Central memory CD4-positive, alpha-beta T cell (primary cell): Measurements from ENCODE around the gene XK.
A peak's percentile ranks its signal among the peaks of the same experiment; 100 is the strongest.

Experiments
- DNase-seq: peaks from one replicate; pipeline ENCODE4 v3.0.0; 2022

The XK gene

DNA sequence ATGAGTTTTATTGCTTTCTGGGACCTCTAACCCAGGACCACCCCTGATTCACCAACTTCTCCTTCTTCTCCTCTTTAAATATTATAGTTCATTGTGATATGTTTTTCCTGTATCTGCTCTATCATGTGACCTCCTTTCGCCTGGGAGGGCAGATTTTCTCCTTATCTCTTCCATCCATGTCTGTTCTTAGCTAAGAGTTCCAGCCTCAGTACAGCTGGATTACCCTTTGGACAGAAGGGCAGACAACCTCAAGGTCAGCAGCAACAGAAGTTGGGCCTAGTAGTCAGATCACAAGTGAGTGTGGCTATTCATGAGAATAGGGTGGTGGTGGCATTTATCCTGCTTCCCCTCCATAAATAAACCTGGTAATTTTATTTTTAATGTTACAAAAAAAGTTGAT, 5.7 kb upstream of the XK start:
- DNase-seq: no peak

DNA sequence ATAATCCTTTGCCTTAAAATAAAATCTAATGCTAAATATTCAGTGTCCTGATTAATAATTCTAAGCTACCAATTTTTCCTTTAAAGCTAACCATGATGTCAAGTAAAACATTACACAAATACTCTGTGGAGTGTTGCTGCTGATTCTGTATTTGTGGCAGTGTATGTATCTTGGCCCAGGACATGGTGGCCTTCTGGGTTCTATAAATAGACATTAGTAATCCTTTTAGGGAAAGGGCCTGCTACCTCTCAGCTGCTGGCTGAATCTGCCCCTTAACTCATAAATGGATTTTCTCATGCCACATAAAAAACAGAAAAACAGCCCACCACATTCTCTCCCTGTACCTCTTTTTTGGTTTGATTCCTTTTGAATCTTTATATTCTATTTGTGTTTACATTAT, 1.2 kb upstream of the XK start:
- DNase-seq: no peak

DNA sequence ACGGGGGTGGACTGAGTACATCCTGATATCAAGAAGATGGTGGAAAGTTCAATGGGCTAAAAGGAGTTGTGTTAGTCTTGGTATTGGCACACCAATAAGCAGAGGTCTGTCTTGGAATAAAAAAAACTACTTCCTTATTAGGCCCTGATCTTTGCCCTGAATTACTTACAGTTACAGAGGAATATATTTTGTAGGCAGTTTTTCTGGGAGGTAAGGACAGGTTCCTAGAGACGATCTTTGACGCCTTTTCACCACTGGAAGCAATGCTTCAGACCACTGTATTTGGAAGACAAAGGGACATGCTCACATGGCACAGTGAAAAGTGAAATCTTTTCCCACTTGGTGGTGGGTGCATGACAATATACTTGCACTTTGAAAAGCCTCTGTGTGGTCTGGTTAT, 618 bp upstream of the XK start:
- no peak for DNase-seq

- no peak for DNase-seq
These were observed 891 bp downstream of the XK start for GRCh38 chrX:37686369-37686995.

DNA sequence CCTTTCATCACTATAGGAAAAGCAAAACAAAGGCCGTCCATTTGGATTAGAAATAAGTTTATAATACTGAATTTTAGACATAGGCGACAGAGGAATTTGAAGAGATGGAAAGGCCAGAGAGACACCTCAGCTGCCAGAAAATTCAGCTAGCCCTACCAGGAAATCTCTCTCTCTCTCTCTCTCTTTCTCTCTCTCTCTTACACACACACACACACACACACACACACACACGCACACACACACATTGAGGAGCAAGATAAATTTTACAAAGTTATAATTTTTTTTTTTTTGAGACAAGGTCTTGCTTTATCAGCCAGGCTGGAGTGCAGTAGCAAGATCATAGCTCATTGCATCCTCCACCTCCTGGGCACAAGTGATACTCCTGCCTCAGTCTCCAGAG, 1.4 kb downstream of the XK start:
- no peak for DNase-seq

GRCh38 chrX:37690119-37690518, 4.5 kb downstream of the XK start:
- DNase-seq: no peak

- DNase-seq: no peak
These were observed 7.3 kb downstream of the XK start for GRCh38 chrX:37692918-37693317.

DNA sequence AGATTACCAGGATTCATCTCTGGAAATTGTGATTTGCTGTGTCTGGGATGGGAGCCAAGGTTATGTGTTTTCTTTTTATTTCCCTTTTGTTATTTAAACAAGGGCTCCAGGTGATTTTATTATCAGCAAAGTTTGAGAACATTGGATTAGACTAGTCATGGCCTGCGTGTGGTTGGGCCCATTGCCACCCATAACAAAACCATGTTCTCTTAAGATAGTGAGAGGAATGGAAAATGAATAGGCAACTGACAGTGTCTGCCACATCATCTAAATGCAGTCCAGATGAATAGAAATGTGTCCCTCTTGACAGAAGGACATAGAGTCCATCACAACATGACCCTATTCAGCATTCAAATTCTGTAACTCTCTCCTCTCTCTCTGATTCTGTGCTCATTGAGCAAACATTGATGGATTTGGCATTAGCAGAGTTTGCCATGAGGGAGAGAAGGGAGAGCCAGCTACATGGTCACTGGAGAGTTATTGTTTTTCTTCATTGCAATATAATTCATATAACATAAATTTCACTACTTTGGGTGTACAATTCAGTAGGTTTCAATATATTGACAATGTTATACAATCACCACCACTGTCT, 11.7 kb downstream of the XK start:
- DNase-seq: no peak

GRCh38 chrX:37701588-37701987, 16.0 kb downstream of the XK start:
- no peak for DNase-seq

- no peak for DNase-seq
These were observed 26.4 kb downstream of the XK start for GRCh38 chrX:37711991-37712390.

DNA sequence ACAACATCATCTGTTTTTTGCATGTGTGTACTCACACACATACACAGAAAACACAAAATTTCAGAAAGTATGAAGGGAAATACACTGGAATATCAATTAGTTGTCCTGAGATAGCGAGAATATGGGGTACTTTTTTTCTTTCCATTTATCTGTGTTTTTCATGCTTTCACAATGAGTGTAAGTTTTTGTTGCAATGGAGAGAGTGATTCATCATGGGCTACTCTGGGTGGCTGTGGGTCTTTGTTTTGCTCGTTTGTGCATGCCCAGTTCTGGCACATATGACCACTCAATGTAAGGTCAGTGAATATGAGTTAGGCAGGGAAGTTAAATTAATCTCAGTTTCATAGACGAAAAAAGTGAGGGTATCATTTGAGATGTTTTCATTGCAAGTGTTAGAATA, 26.9 kb downstream of the XK start:
- DNase-seq: no peak

DNA sequence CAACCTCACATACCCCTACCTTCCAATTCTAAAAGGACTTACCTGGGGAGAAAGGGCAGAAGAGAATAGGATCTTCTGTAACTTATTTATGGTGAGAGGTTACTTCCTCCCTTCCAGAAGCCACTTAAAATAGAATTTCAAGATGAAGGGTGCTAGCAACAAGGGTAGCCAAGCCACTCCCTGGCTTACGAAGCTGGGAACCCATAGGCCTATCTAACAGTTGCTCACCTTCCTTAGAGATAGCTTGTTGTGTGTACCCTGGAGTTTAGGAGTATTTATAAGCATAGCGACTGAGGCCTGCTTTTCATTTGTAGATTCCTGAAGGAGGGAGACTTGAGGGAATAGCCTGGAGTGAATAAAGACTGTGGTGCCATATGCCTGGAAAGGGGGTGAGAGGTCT, 28.9 kb downstream of the XK start:
- DNase-seq: no peak

GRCh38 chrX:37716602-37717001, 31.0 kb downstream of the XK start:
- no peak for DNase-seq

DNA sequence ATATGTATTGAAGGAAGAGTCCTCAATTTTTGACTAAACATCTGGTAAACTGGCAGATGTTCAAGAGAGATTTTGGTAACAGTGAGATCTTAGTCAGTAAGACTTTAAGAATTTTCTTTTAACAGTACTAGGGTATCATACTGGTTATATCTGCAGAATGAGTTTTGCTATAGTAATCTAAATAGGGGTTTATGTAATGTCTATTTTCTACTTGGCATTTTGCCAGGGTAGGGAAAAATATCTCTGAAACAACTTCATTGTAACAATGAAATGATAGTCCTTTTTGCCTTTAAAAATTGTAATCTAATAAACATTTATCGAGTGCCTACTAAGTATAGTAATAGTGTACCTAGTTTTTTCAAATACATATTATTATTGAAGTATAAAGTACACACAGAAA, 32.1 kb downstream of the XK start:
- no peak for DNase-seq

DNA sequence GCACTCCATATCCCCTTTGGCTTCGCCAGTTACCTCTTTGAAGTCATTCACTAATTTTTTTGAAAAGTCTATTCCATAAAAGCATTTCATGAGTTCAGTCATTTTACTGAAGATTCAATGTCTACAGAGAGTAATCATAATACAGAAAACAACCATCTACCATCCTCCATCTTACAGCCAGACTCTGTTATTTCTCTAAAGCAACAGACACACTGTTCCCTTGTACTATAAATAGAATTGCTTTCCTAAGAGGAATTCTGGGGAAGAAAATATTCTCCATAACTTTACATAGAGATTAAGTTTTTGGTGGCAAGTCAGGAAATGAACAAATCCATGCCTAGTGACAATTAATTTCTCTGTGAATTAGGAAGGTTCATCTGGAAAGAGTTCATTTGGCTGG, 37.0 kb downstream of the XK start:
- no peak for DNase-seq

DNA sequence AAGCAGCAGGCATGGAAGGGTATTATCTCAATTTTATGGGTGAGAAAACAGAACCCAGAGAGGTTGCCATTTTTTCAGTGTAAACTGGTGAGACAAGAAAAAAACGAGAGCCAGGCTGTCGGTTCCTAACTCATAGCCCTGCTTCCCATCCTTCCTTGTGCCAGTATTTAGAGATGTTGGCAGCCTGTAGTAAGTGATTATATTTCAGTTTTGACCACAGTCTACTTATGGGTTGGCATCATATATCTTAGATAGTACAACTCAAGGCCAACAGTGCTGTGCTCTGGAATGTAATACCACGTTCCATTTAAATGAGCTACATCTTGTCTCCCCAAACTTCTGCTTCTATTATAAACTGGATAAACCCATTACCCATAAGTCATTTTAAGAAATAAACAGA, 40.8 kb downstream of the XK start:
- DNase-seq: no peak

GRCh38 chrX:37745354-37745753, 59.8 kb downstream of the XK start:
- peak; percentile 70 for DNase-seq

DNA sequence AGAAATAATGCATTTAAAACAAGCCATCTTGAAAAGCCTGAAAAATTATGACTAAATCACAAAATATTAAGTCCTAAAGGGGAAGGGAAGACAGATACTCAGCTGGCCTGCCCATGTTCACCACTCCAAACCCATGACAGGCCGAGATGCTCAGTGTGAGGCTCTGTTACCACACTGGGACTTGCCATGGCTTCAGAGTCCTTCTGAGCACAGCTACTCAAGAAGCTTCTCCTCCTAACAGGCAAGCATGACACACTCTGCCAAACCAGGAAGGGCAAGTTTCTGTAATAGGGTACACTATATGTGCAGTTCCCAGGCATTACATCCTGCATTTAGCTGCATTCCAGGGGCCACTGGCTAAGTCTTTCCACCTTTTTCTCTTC, 60.2 kb downstream of the XK start:
- no peak for DNase-seq

DNA sequence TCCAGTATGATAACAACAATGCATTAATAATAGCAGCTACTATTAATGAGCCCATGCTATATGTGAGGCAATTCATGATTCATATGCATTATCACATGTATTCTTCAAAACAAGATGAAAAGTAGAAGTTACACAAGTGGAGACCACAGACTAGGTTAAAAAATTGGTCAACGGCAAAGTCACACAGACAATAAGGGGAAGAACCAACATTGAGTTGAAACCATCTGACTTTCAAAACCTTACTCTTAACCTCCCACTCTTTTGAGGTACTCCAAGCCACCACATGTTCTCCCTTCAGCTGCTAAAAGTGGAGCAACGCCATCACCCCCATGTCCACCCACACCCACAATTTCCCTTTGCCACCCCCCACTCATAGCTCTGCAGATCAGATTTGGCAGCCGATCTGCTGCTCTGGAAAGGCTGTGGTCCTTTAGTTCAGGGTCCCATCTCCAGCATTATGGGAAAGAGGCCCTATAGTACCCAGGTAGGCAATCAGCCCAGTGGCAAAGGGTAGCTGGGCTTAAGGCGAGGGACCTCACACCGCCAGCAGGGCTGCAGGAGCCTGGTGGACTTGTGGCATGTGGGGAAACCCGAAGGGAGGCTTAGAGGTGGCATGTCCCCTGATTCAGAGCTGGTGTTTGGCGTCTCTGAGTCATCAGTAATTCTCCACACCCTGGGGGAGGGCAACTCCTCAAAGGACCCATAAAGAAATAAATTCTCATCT, 60.8 kb downstream of the XK start:
- DNase-seq: no peak

DNA sequence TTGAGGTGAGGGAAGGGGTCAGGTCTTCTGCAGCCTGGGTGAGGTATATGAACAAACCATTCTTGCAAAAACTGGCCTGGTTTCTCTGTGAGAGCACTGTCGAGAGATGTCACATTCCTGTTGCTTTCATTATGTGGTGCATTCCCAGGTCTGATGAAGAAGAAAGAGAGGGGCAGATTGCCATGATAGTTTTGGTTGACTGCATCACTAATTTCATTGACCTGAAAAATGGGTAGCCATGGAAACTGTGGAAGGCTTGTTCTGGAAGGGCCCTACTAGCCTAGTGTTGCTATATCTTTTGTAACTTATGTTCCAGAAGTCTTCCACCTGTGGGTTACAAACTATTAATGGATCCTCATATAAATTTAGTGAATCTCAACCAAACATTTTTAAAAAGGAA, 61.4 kb downstream of the XK start:
- no peak for DNase-seq

GRCh38 chrX:37752281-37752680, 66.7 kb downstream of the XK start:
- no peak for DNase-seq

DNA sequence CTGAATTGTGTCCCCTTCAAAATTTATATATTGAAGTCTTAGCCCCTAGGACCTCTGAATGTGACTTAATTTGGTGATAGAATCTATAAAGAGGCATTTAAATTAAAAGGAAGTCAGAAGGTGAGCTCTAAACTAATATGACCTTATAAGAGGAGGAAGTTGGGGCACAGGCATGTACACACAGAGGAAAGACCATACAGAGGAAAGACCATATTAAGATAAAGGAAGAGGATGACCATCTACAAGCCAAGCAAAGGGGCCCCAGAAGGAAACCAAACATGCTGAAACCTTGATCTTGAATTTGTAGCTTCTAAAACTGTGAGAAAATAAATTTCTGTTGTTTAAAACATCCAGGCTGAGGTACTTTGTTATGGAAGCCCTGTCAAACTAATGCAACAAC, 67.3 kb downstream of the XK start:
- no peak for DNase-seq

DNA sequence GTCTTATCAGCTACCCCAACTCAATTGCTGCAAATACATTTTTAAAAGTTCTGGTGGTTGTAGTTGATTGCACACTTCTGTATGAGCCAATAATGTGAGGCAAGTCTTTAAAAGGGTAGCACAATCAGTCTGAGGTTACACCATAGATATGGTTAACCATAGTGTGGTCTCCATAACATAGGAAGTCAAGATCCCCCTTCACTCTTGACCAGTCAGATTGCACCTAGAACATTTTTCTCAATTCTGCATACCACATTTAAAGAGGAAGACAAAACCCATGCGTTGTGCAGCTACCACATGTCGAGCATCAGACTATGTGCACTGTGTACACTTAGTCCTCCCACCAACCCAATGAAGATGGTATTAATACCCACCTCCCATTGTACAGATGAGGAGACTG, 67.8 kb downstream of the XK start:
- DNase-seq: no peak

DNA sequence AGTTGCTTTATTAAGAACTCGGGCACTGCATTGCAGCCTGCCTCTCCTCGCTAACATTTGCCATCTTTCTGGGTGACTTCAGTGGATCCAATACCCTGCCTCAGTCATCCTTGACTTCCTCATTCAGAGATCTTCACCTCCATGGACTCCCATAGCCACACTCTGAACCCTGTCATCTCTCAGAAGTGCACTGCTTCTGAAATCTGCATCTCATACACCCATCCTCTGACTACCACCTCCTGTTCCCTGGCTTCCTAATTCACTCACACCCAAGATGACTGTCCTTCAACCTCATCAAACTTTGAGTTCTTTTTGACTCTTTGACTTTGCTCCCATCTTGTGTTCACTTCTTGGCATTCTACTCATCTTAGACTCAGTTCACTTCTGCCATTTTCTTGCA, 68.9 kb downstream of the XK start:
- DNase-seq: no peak

GRCh38 chrX:37755025-37755424, 69.4 kb downstream of the XK start:
- DNase-seq: peak; percentile 43
